Hepatocyte (in vitro differentiated cells): ENCODE results near the gene HIVEP1. TPM values are rescaled to one million over a fixed set of nuclear protein-coding genes. Genes with fewer than 3 reads are reported as not detected.

Experiments
- DNase-seq: peaks from one replicate; pipeline ENCODE4 v3.0.0-alpha.2; 2016; ENCODE audit warnings: low spot score
- H2AFZ ChIP-seq: fragments of 200-600 bp; sonication (generic); 2 replicates; pipeline ENCODE4 v1.6.0; 2016; ENCODE audit warnings: antibody characterized with exemption, mild to moderate bottlenecking
- H3K27ac ChIP-seq: fragments of 200-600 bp; sonication (generic); 2 replicates; pipeline ENCODE4 v1.5.1; 2016; ENCODE audit warnings: mild to moderate bottlenecking
- H3K27me3 ChIP-seq: fragments of 200-600 bp; sonication (generic); 2 replicates; pipeline ENCODE4 v1.6.1; 2016
- H3K36me3 ChIP-seq: fragments of 200-600 bp; sonication (generic); replicated peaks from 2 replicates; pipeline ENCODE4 v1.5.1; 2016; ENCODE audit warnings: low read depth; ENCODE audit not compliant: insufficient read depth
- H3K4me1 ChIP-seq: fragments of 200-600 bp; sonication (generic); 2 replicates; pipeline ENCODE4 v1.5.1; 2016; ENCODE audit warnings: mild to moderate bottlenecking, moderate library complexity; ENCODE audit not compliant: insufficient read depth
- H3K4me2 ChIP-seq: fragments of 200-600 bp; sonication (generic); 2 replicates; pipeline ENCODE4 v1.6.0; 2016
- H3K4me3 ChIP-seq: fragments of 200-600 bp; sonication (generic); 2 replicates; pipeline ENCODE4 v1.5.1; 2016; ENCODE audit warnings: mild to moderate bottlenecking
- H3K79me2 ChIP-seq: fragments of 200-600 bp; sonication (generic); 2 replicates; pipeline ENCODE4 v1.6.0; 2017; ENCODE audit warnings: mild to moderate bottlenecking
- H3K9me2 ChIP-seq: fragments of 200-600 bp; sonication (generic); replicated peaks from 2 replicates; pipeline ENCODE4 v1.6.0; 2017; ENCODE audit warnings: mild to moderate bottlenecking; ENCODE audit not compliant: insufficient read depth
- H3K9me3 ChIP-seq: fragments of 200-600 bp; sonication (generic); 2 replicates; pipeline ENCODE4 v1.5.1; 2016; ENCODE audit warnings: low read depth, mild to moderate bottlenecking
- H4K20me1 ChIP-seq: fragments of 200-600 bp; sonication (generic); 2 replicates; pipeline ENCODE4 v1.6.0; 2016; ENCODE audit warnings: mild to moderate bottlenecking; ENCODE audit not compliant: insufficient read depth, poor library complexity, severe bottlenecking
- EZH2 ChIP-seq: fragments of 200-600 bp; sonication (generic); IDR thresholded peaks from 2 replicates; pipeline ENCODE4 v1.6.1; 2016; ENCODE audit warnings: antibody characterized with exemption, mild to moderate bottlenecking, borderline replicate concordance
- EZH2phosphoT487 ChIP-seq: fragments of 200-600 bp; sonication (generic); IDR thresholded peaks from one replicate; pipeline ENCODE4 v1.6.1; 2018; ENCODE audit warnings: antibody characterized with exemption, mild to moderate bottlenecking, low read depth, moderate library complexity; ENCODE audit not compliant: unreplicated experiment, severe bottlenecking
- WGBS: methylation state at CpG from one replicate; pipeline ENCODE4 v1.1.6; 2016; ENCODE audit warnings: low lambda C conversion rate; ENCODE audit errors: missing lambda C conversion rate; 5-methylcytosine and 5-hydroxymethylcytosine counted together
- polyA plus RNA-seq: library from polyadenylated mRNA; unstranded; fragments of >200 nt; fragmentation: Nextera tagmentation; extraction: Ambion mirVana; gene quantifications from 2 replicates; pipeline ENCODE4 v1.2.1, GENCODE V29; 2016
- total RNA-seq: library from RNA; depleted of rRNA; stranded (reverse); fragments of >200 nt; gene quantifications from 2 replicates; pipeline ENCODE4 v1.2.3, GENCODE V29; 2014
- TF ChIP-seq, protein P1 (sequence below): fragments of 200-600 bp; sonication (generic); IDR thresholded peaks from 2 replicates; pipeline ENCODE4 v1.5.1; 2016; ENCODE audit warnings: antibody characterized with exemption, mild to moderate bottlenecking; ENCODE audit not compliant: poor library complexity

Gene HIVEP1
- total and polyA plus RNA-seq, 2 experiments from 2014 or later, result 8.7 to 33.7 TPM

DNA sequence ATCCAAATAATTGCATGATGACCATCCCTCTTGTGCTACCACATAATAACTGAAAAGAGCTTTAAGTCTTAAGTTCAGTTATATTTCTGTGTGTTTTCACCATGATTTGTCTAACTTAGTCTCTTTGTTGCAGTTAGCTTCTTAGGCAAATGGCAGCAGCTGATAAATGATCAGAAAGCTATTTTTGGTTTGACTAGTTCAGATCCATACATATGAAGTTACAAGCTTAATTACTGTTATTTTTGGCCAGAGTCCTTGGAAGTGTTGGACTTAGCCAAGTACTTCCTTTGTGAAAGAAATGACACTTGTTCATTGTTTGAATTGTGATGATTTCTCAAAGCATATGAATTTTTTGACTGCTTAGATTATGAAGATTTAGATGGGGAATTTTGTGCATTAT lies 54.2 kb downstream of the HIVEP1 start:
- no peak overlapping the region for H3K27ac ChIP-seq
- no peaks in the 10 kb centered on the region for H3K9me3 ChIP-seq
- no peak overlapping the region for H3K4me2 ChIP-seq
- H3K9me2 ChIP-seq, result no peaks in the 10 kb centered on the region
- TF ChIP-seq EZH2 (no peak), EZH2phosphoT487 (no peak)
- TF ChIP-seq, protein P1, sequence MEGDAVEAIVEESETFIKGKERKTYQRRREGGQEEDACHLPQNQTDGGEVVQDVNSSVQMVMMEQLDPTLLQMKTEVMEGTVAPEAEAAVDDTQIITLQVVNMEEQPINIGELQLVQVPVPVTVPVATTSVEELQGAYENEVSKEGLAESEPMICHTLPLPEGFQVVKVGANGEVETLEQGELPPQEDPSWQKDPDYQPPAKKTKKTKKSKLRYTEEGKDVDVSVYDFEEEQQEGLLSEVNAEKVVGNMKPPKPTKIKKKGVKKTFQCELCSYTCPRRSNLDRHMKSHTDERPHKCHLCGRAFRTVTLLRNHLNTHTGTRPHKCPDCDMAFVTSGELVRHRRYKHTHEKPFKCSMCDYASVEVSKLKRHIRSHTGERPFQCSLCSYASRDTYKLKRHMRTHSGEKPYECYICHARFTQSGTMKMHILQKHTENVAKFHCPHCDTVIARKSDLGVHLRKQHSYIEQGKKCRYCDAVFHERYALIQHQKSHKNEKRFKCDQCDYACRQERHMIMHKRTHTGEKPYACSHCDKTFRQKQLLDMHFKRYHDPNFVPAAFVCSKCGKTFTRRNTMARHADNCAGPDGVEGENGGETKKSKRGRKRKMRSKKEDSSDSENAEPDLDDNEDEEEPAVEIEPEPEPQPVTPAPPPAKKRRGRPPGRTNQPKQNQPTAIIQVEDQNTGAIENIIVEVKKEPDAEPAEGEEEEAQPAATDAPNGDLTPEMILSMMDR, result no peak
- peaks cover 8% of the 10 kb centered on the region for H4K20me1 ChIP-seq
- no peak overlapping the region for H3K4me3 ChIP-seq
- H3K79me2 ChIP-seq, result peaks cover 89% of the 10 kb centered on the region
- H3K36me3 ChIP-seq, result no peaks in the 10 kb centered on the region
- H3K27me3 ChIP-seq, result no peaks in the 10 kb centered on the region
- no peak for DNase-seq
- no peaks in the 10 kb centered on the region for H3K4me1 ChIP-seq
- H2AFZ ChIP-seq, result no peak overlapping the region

DNA sequence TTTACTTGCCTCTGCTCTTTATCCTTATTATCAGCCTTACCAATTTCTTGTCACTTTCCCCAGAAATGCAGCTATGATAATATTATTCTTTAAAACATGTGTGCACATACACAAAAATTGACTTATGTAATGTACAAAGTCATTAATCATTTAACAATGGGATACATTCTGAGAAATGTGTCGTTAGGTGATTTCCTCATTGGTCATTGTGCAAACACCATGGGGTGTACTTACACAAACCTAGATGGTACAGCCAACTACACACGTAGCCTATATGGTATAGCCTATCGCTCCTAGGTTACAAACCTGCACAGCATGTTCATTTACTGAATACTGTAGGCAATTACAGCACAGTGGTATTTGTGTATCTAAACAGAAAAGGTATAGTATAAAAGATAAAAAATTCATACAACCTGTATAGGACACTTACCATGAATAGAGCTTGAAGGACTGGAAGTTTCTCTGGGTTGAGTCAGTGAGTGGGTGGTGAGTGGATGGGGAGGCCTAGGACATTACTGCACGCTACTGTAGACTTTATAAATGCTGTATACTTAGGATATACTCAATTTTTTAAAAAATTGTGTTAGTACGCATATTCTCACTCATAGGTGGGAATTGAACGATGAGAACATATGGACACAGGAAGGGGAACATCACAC lies 56.9 kb downstream of the HIVEP1 start:
- no peak overlapping the region for H3K4me3 ChIP-seq
- H3K27me3 ChIP-seq, result no peaks in the 10 kb centered on the region
- peaks cover 88% of the 10 kb centered on the region for H3K79me2 ChIP-seq
- TF ChIP-seq EZH2phosphoT487 (no peak), EZH2 (no peak)
- TF ChIP-seq, protein P1, result no peak
- DNase-seq, result no peak
- no peak overlapping the region for H3K4me2 ChIP-seq
- no peaks in the 10 kb centered on the region for H3K4me1 ChIP-seq
- H3K9me2 ChIP-seq, result no peaks in the 10 kb centered on the region
- no peak overlapping the region for H3K27ac ChIP-seq
- H2AFZ ChIP-seq, result no peak overlapping the region
- peaks cover 8% of the 10 kb centered on the region for H4K20me1 ChIP-seq
- no peaks in the 10 kb centered on the region for H3K36me3 ChIP-seq
- H3K9me3 ChIP-seq, result no peaks in the 10 kb centered on the region
- WGBS, result 88% methylated on average over 6 of the region's 6 CpGs

DNA sequence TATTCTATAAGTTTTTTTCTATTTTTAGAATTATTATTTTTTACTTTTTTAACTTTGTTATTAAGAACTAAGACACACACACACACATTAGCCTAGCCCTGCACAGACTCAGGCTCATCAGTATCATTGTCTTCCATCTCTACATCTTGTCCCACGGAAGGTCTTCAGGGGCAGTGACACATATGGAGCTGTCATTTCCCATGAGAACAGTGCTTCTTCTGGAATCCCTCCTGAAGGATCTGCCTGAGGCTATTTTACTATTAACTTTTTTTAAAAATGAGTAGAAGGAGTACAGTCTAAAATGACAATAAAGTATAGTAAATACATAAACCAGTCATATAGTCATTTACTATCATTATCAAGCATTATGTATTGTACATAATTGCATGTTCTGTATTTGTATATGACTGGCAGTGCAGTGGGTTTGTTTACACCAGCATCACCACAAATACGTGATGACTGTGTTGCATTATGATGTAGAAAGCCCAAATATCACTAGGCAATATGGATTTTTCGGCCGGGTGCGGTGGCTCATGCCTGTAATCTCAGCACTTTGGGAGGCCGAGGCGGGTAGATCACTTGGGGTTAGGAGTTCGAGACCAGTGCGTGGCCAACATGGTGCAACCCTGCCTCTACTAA lies 57.9 kb downstream of the HIVEP1 start:
- H3K36me3 ChIP-seq, result no peaks in the 10 kb centered on the region
- H3K9me2 ChIP-seq, result no peaks in the 10 kb centered on the region
- no peak overlapping the region for H3K4me3 ChIP-seq
- H3K27me3 ChIP-seq, result no peaks in the 10 kb centered on the region
- WGBS, result 92% methylated on average over 9 of the region's 9 CpGs
- DNase-seq, result no peak
- TF ChIP-seq EZH2 (no peak), EZH2phosphoT487 (no peak)
- TF ChIP-seq, protein P1, result no peak
- H3K4me2 ChIP-seq, result no peak overlapping the region
- H4K20me1 ChIP-seq, result peaks cover 8% of the 10 kb centered on the region
- no peak overlapping the region for H3K27ac ChIP-seq
- no peaks in the 10 kb centered on the region for H3K9me3 ChIP-seq
- peaks cover 89% of the 10 kb centered on the region for H3K79me2 ChIP-seq
- no peaks in the 10 kb centered on the region for H3K4me1 ChIP-seq
- no peak overlapping the region for H2AFZ ChIP-seq
